Testis (tissue), 3 donors: ENCODE results near the gene SMG9. TPM values are rescaled to one million over a fixed set of nuclear protein-coding genes. Genes with fewer than 3 reads are reported as not detected.

Experiments
- DNase-seq: peaks from one replicate; pipeline ENCODE4 v3.0.0-alpha.2; 2019
- H3K27ac ChIP-seq, 2 donors: fragments of 200-600 bp; sonication (generic); one replicate each; pipeline ENCODE4 v1.5.1; 2019
- H3K27me3 ChIP-seq: fragments of 200-600 bp; sonication (generic); one replicate; pipeline ENCODE4 v1.5.1; 2019
- H3K36me3 ChIP-seq: fragments of 200-600 bp; sonication (generic); one replicate; pipeline ENCODE4 v1.5.1; 2017; ENCODE audit warnings: low read depth; ENCODE audit errors: missing control alignments
- H3K4me1 ChIP-seq: fragments of 200-600 bp; sonication (generic); one replicate; pipeline ENCODE4 v1.5.1; 2019
- H3K4me3 ChIP-seq, 2 donors: fragments of 200-600 bp; sonication (generic); one replicate each; pipeline ENCODE4 v1.5.1; 2017 to 2019
- H3K9me3 ChIP-seq: fragments of 200-600 bp; sonication (generic); one replicate; pipeline ENCODE4 v1.5.1; 2017
- POLR2A ChIP-seq: fragments of 450-650 bp; IDR thresholded peaks from one replicate; pipeline ENCODE4 v1.6.1; 2017; ENCODE audit warnings: antibody characterized with exemption, mild to moderate bottlenecking, moderate library complexity
- WGBS, 2 donors: methylation state at CpG; one replicate each; pipeline ENCODE4 v1.1.5; 2018; 5-methylcytosine and 5-hydroxymethylcytosine counted together
- intact Hi-C: fragments of 100-400 bp; cut with DNase I; formaldehyde crosslinking; loops from one replicate; pipeline ENCODE4 v1.15.1; 2023; ENCODE audit warnings: low total_unique reads
- polyA plus RNA-seq: library from polyadenylated mRNA; stranded (reverse); fragments of 350-450 nt; fragmentation: Illumina TruSeq; extraction: RNeasy Lipid Tissue Mini Kit (QIAGEN cat#74804); gene quantifications from one replicate; pipeline ENCODE4 v1.2.3, GENCODE V29; 2014; ENCODE audit warnings: low read depth, low replicate concordance; ENCODE audit not compliant: insufficient read depth
- total RNA-seq, 2 donors: library from RNA; depleted of rRNA; stranded (reverse); fragments of >200 nt; gene quantifications; one replicate each; pipeline ENCODE4 v1.2.3, GENCODE V29; 2016
- TF ChIP-seq, protein P1 (sequence below), 3 experiments: fragments of 450-650 bp in 2 of 3; fragments of 200-600 bp in 1 of 3; sonication (generic) in 1 of 3; IDR thresholded peaks; one replicate each; pipeline ENCODE4 v1.5.1; 2016 to 2019; ENCODE audit warnings: antibody characterized with exemption in 3 of 3, mild to moderate bottlenecking in 2 of 3, moderate library complexity in 1 of 3

SMG9 gene
- total and polyA plus RNA-seq, 3 donors from 2014 or later, result 65.0 to 144 (median 76.8) TPM

- TF ChIP-seq, protein P1, sequence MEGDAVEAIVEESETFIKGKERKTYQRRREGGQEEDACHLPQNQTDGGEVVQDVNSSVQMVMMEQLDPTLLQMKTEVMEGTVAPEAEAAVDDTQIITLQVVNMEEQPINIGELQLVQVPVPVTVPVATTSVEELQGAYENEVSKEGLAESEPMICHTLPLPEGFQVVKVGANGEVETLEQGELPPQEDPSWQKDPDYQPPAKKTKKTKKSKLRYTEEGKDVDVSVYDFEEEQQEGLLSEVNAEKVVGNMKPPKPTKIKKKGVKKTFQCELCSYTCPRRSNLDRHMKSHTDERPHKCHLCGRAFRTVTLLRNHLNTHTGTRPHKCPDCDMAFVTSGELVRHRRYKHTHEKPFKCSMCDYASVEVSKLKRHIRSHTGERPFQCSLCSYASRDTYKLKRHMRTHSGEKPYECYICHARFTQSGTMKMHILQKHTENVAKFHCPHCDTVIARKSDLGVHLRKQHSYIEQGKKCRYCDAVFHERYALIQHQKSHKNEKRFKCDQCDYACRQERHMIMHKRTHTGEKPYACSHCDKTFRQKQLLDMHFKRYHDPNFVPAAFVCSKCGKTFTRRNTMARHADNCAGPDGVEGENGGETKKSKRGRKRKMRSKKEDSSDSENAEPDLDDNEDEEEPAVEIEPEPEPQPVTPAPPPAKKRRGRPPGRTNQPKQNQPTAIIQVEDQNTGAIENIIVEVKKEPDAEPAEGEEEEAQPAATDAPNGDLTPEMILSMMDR (IDR thresholded peaks at IDR 0.05), result no peak
- no peak for TF ChIP-seq POLR2A
- Histone ChIP-seq H3K27ac (no peak overlapping the region), H3K4me3 (no peak overlapping the region), H3K36me3 (no peaks in the 10 kb centered on the region), H3K9me3 (no peaks in the 10 kb centered on the region), H3K4me1 (no peaks in the 10 kb centered on the region), H3K27me3 (no peaks in the 10 kb centered on the region)
- intact Hi-C loops, result no loop called here
- no peak for DNase-seq
- WGBS, 2 donors, result 91 to 92% methylated on average over 5 of the region's 5 CpGs
Measured at GRCh38 chr19:43691755-43692154, 63.0 kb downstream of the SMG9 start.

GRCh38 chr19:43690890-43691289 lies 63.9 kb downstream of the SMG9 start:
- H3K9me3 ChIP-seq, result no peaks in the 10 kb centered on the region

GRCh38 chr19:43690444-43690843 lies 64.3 kb downstream of the SMG9 start:
- no peak overlapping the region for H3K27ac ChIP-seq
- no peaks in the 10 kb centered on the region for H3K9me3 ChIP-seq
- no peak for DNase-seq
- H3K36me3 ChIP-seq, result no peaks in the 10 kb centered on the region
- intact Hi-C loops, result no loop called here
- H3K4me3 ChIP-seq, result no peak overlapping the region
- WGBS, 2 donors, result 53 to 54% methylated on average over 3 of the region's 3 CpGs
- H3K27me3 ChIP-seq, result no peaks in the 10 kb centered on the region
- H3K4me1 ChIP-seq, result no peaks in the 10 kb centered on the region
- TF ChIP-seq, protein P1 (IDR thresholded peaks at IDR 0.05), result no peak
- no peak for TF ChIP-seq POLR2A

More at GRCh38 chr19:43690890-43691289, 63.9 kb downstream of the SMG9 start:
- WGBS, 2 donors, result 91 to 96% methylated on average over 3 of the region's 3 CpGs
- no peak for DNase-seq
- Histone ChIP-seq H3K27me3 (no peaks in the 10 kb centered on the region), H3K4me3 (no peak overlapping the region), H3K4me1 (no peaks in the 10 kb centered on the region), H3K27ac (no peak overlapping the region), H3K36me3 (no peaks in the 10 kb centered on the region)
- TF ChIP-seq, protein P1 (IDR thresholded peaks at IDR 0.05), result no peak
- TF ChIP-seq POLR2A, result no peak
- intact Hi-C loops, result no loop called here

DNA sequence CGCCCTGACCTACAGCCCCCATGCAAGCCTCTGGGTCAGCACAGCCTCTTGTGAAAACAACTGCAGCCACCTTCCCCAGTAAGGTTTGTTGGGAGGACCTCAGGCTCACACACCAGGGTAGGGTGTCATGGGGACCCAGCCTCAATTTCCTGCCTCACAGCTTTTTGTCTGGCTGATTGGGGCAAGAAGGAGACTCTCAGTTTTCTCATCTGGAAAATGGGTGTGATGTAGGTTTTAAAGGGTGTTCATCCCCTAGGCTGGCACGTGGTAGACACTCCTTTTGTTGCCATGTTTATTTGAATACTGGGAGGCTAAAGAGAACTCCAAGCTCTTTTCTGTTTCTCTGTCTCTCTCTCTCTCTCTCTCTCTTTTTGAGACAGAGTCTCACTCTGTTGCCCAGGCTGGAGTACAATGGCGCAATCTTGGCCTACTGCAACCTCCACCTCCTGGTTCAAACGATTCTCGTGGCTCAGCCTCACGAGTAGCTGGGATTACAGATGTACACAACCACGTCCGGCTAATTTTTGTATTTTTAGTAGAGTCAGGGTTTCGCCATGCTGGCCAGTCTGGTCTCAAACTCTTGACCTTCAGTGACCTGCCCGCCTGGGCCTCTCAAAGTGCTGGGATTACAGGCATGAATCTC lies 66.6 kb downstream of the SMG9 start:
- no peaks in the 10 kb centered on the region for H3K27me3 ChIP-seq
- no peak overlapping the region for H3K27ac ChIP-seq
- intact Hi-C loops, result no loop called here
- 75 to 84% methylated on average over 10 of the region's 10 CpGs for WGBS, 2 donors
- TF ChIP-seq, protein P1 (IDR thresholded peaks at IDR 0.05), result no peak
- no peak for TF ChIP-seq POLR2A
- H3K4me3 ChIP-seq, result no peak overlapping the region
- H3K4me1 ChIP-seq, result no peaks in the 10 kb centered on the region
- DNase-seq, result no peak
- H3K36me3 ChIP-seq, result no peaks in the 10 kb centered on the region
- H3K9me3 ChIP-seq, result no peaks in the 10 kb centered on the region

DNA sequence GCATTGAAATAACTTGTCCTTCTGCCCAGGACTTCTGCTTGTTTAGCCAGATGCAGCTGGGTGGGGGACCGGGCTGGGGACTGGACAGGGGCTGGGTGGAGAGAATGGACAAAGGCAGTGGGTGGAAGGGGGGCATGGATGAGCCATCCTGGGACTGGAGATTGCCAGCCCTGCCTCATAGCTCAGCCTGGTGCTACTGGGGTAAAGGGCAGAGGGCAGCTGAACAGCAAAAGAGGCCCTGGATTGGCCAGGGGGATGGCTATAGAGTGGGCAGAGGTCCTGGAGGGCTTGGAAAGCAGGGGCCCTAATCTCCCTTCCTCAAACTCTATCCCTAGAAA lies 67.1 kb downstream of the SMG9 start:
- TF ChIP-seq POLR2A, result no peak
- TF ChIP-seq, protein P1 (IDR thresholded peaks at IDR 0.05), result no peak

More for the DNA sequence above, 67.1 kb downstream of the SMG9 start:
- H3K4me3 ChIP-seq, result no peak overlapping the region
- DNase-seq, result no peak
- H3K27me3 ChIP-seq, result no peaks in the 10 kb centered on the region
- no peaks in the 10 kb centered on the region for H3K4me1 ChIP-seq
- WGBS, 2 donors, result 77 to 100% methylated on average over 1 of the region's 1 CpG
- H3K27ac ChIP-seq, result no peak overlapping the region
- intact Hi-C loops, result no loop called here
- H3K36me3 ChIP-seq, result no peaks in the 10 kb centered on the region
- H3K9me3 ChIP-seq, result no peaks in the 10 kb centered on the region
